Lung (tissue), 12 donors: ENCODE measurements around the gene ZNF770. TPM values are rescaled to one million over a fixed set of nuclear protein-coding genes. Genes with fewer than 3 reads are reported as not detected.
A peak's percentile ranks its signal among the peaks of the same experiment; 100 is the strongest.

Source experiments
- ATAC-seq: fragments of 200-7000 bp; cut with Tn5 transposase; one replicate; pipeline ENCODE4 v1.9.1; 2020; ENCODE audit warnings: moderate number of reproducible peaks; ENCODE audit not compliant: insufficient read depth, low FRiP score
- DNase-seq, 3 donors: peaks; one replicate each; pipeline ENCODE4 v3.0.0-alpha.2; 2013 to 2017
- H3K27ac ChIP-seq, 2 donors: one replicate each; pipeline ENCODE4 v1.5.1; 2013; ENCODE audit warnings: mild to moderate bottlenecking in 2 of 2, moderate library complexity in 2 of 2, control low read depth in 1 of 2, inconsistent platforms in 1 of 2, low read depth in 1 of 2, low read length in 1 of 2
- H3K27me3 ChIP-seq, 3 donors: one replicate each; pipeline ENCODE4 v1.5.1; 2013; ENCODE audit warnings: low read length in 2 of 3; ENCODE audit not compliant: control insufficient read depth in 3 of 3, insufficient read depth in 3 of 3
- H3K36me3 ChIP-seq, 4 donors: one replicate each; pipeline ENCODE4 v1.5.1; 2013; ENCODE audit warnings: low read length in 4 of 4, mild to moderate bottlenecking in 1 of 4, moderate library complexity in 1 of 4; ENCODE audit not compliant: control insufficient read depth in 4 of 4, insufficient read depth in 4 of 4
- H3K4me1 ChIP-seq, 5 donors: one replicate each; pipeline ENCODE4 v1.5.1; 2013; ENCODE audit warnings: low read length in 5 of 5, mild to moderate bottlenecking in 2 of 5, moderate library complexity in 1 of 5; ENCODE audit not compliant: control insufficient read depth in 5 of 5, insufficient read depth in 5 of 5
- H3K4me3 ChIP-seq: one replicate; pipeline ENCODE4 v1.5.1; 2013; ENCODE audit warnings: mild to moderate bottlenecking, control low read depth, moderate library complexity
- H3K9ac ChIP-seq, 2 donors: one replicate each; pipeline ENCODE4 v1.5.1; 2013; ENCODE audit warnings: low read length in 2 of 2, control low read depth in 1 of 2; ENCODE audit not compliant: insufficient read depth in 1 of 2
- H3K9me3 ChIP-seq, 4 donors: one replicate each; pipeline ENCODE4 v1.5.1; 2013; ENCODE audit warnings: low read length in 3 of 4, mild to moderate bottlenecking in 1 of 4, moderate library complexity in 1 of 4; ENCODE audit not compliant: control insufficient read depth in 4 of 4, insufficient read depth in 3 of 4
- CTCF ChIP-seq: IDR thresholded peaks from 2 replicates; pipeline ENCODE4 v1.5.1; 2012; ENCODE audit warnings: mild to moderate bottlenecking; ENCODE audit errors: control extremely low read depth, extremely low read depth
- WGBS, 2 donors: extraction: QIAGEN DNeasy Blood & Tissue Kit; methylation state at CpG; one replicate each; pipeline ENCODE4 v1.1.7; 2013; 5-methylcytosine and 5-hydroxymethylcytosine counted together
- polyA plus RNA-seq, 2 donors: library from polyadenylated mRNA; stranded (reverse); fragments of 200-250 nt; gene quantifications; one replicate each; pipeline ENCODE4 v1.2.1, GENCODE V29; 2013
- total RNA-seq, 2 donors: library from RNA; depleted of rRNA in 1 of 2; stranded (reverse); fragments of >200 nt in 1 of 2; gene quantifications; one replicate each; pipeline ENCODE4 v1.2.1, GENCODE V29; 2014 to 2021
- donor health status: control.
- donor health status: control.
- donor health status: Bipolar disorder and iron deficiency.
- donor health status: healthy.
- donor health status: DM: yes; HTN: yes; CAD: no.

The ZNF770 gene
- total and polyA plus RNA-seq, 4 donors = 8.2 to 38.3 (median 19.0) TPM

GRCh38 chr15:34969340-34970097, 18.6 kb downstream of the ZNF770 start, which contains the start of gene AQR:
Gene AQR (minus strand): TSS chr15:34969742. CDS start chr15:34969613, 129 bp downstream.
- TF ChIP-seq CTCF = peak; percentile 91
- H3K27ac ChIP-seq = peak within 1 kb of the TSS; percentile 83 to 94
- H3K4me3 ChIP-seq = peak within 1 kb of the TSS; percentile 90
- ATAC-seq (peak; percentile 99), DNase-seq (peak; percentile 96 to 99 (median 98))
- H3K36me3 ChIP-seq = peaks cover 0 to 3% (median under 1%) of the 10 kb centered on the region in 4 donors
- H3K4me1 ChIP-seq = peaks cover 0 to 7% (median 6%) of the 10 kb centered on the region in 5 donors
- no peaks in the 10 kb centered on the region for H3K9me3 ChIP-seq
- 0% methylated on average over 44 of the region's 44 CpGs for WGBS, 2 donors
- H3K9ac ChIP-seq = peak within 1 kb of the TSS; percentile 84 to 89
- no peaks in the 10 kb centered on the region for H3K27me3 ChIP-seq

GRCh38 chr15:34964277-34964676, 23.8 kb downstream of the ZNF770 start:
- Histone ChIP-seq H3K9ac (no peak overlapping the region), H3K36me3 (peaks cover under 1 to 24% (median 10%) of the 10 kb centered on the region in 4 donors), H3K4me3 (no peak overlapping the region), H3K27me3 (no peaks in the 10 kb centered on the region), H3K9me3 (no peaks in the 10 kb centered on the region), H3K27ac (no peak overlapping the region), H3K4me1 (peaks cover 0 to 8% (median 6%) of the 10 kb centered on the region in 5 donors)
- WGBS, 2 donors = 81 to 86% methylated on average over 2 of the region's 2 CpGs
- DNase-seq (no peak), ATAC-seq (no peak)
- TF ChIP-seq CTCF = no peak

- H3K4me1 ChIP-seq = no peaks in the 10 kb centered on the region
- H3K27ac ChIP-seq = no peak overlapping the region
- H3K27me3 ChIP-seq = no peaks in the 10 kb centered on the region
- no peak overlapping the region for H3K4me3 ChIP-seq
- peaks cover 2 to 11% (median 9%) of the 10 kb centered on the region in 4 donors for H3K36me3 ChIP-seq
- H3K9ac ChIP-seq = no peak overlapping the region
- 93 to 94% methylated on average over 8 of the region's 8 CpGs for WGBS, 2 donors
- DNase-seq (no peak), ATAC-seq (no peak)
- no peak for TF ChIP-seq CTCF
- no peaks in the 10 kb centered on the region for H3K9me3 ChIP-seq
Observed at GRCh38 chr15:34953851-34954250, 34.2 kb downstream of the ZNF770 start.
